Caco-2 (cell line): ENCODE data around the gene HK2. TPM values are rescaled to one million over a fixed set of nuclear protein-coding genes. Genes with fewer than 3 reads are reported as not detected.
A peak's percentile ranks its signal among the peaks of the same experiment; 100 is the strongest.

ENCODE experiments used
- BruUV-seq: library from RNA; stranded (reverse); fragments of 400-500 nt; replicated peaks from 2 replicates; lab custom pipeline; 2021; lab: Mats Ljungman, UMichigan
- CTCF ChIA-PET: fragments of 300-600 bp; sonication (Branson Sonifier 250); formaldehyde crosslinking; loops from one replicate; lab custom pipeline; 2022; ENCODE audit warnings: antibody characterized with exemption; lab: Charles Lee
- POLR2A ChIA-PET: fragments of 300-600 bp; sonication (Branson Sonifier 250); formaldehyde crosslinking; loops from one replicate; lab custom pipeline; 2022; ENCODE audit warnings: antibody characterized with exemption; lab: Charles Lee
- DNase-seq, 2 experiments: peaks; one replicate each; pipeline versions ENCODE4 v3.0.0 to v3.0.0-alpha.2; 2020 to 2022
- H3K27me3 ChIP-seq: replicated peaks from 2 replicates; pipeline ENCODE4 v1.6.0; 2011; ENCODE audit warnings: low read length; ENCODE audit not compliant: control insufficient read depth, insufficient read depth
- H3K36me3 ChIP-seq: 2 replicates; pipeline ENCODE4 v1.5.1; 2011; ENCODE audit warnings: low read length; ENCODE audit not compliant: control insufficient read depth, insufficient read depth
- H3K4me1 ChIP-seq: fragments of 250-450 bp; sonication (Bioruptor Pico); 2 replicates; pipeline ENCODE4 v1.5.1; 2020; ENCODE audit warnings: mild to moderate bottlenecking
- H3K4me3 ChIP-seq: 2 replicates; pipeline ENCODE4 v1.5.1; 2011; ENCODE audit warnings: low read depth, mild to moderate bottlenecking, control low read depth, low read length
- H3K9me3 ChIP-seq: fragments of 250-450 bp; sonication (Bioruptor Pico); 2 replicates; pipeline ENCODE4 v1.5.1; 2020; ENCODE audit warnings: mild to moderate bottlenecking, moderate library complexity
- H3K27ac Mint-ChIP-seq: one replicate; pipeline ENCODE4 v1.8.0; 2022; ENCODE audit warnings: mixed read lengths; ENCODE audit not compliant: unreplicated experiment
- H3K27me3 Mint-ChIP-seq: one replicate; pipeline ENCODE4 v1.8.0; 2022; ENCODE audit warnings: mixed read lengths; ENCODE audit not compliant: insufficient read depth, unreplicated experiment
- H3K36me3 Mint-ChIP-seq: one replicate; pipeline ENCODE4 v1.8.0; 2022; ENCODE audit warnings: mild to moderate bottlenecking, mixed read lengths; ENCODE audit not compliant: insufficient read depth, unreplicated experiment
- H3K4me1 Mint-ChIP-seq: one replicate; pipeline ENCODE4 v1.8.0; 2022; ENCODE audit warnings: low read depth, mixed read lengths; ENCODE audit not compliant: unreplicated experiment
- H3K4me3 Mint-ChIP-seq: one replicate; pipeline ENCODE4 v1.8.0; 2022; ENCODE audit warnings: mild to moderate bottlenecking, moderate library complexity, mixed read lengths; ENCODE audit not compliant: unreplicated experiment
- H3K9me3 Mint-ChIP-seq: one replicate; pipeline ENCODE4 v1.8.0; 2022; ENCODE audit warnings: mixed read lengths; ENCODE audit not compliant: unreplicated experiment
- intact Hi-C: fragments of 100-400 bp; cut with micrococcal nuclease; formaldehyde crosslinking; loops from one replicate; pipeline ENCODE4 v1.10.0; 2022; ENCODE audit not compliant: unreplicated experiment
- total RNA-seq: library from RNA; stranded (reverse); gene quantifications from 2 replicates; pipeline ENCODE4 v1.2.3, GENCODE V29; 2022
- TF ChIP-seq, protein P1 (sequence below), 2 experiments: fragments of 200-600 bp in 1 of 2; IDR thresholded peaks; 1 replicate in 1 of 2; 2 replicates in 1 of 2; pipeline versions ENCODE4 v1.5.1 to v1.8.0; 2011 to 2022; ENCODE audit warnings: antibody characterized with exemption in 1 of 2, control low read depth in 1 of 2, inconsistent platforms in 1 of 2, low read depth in 1 of 2, low read length in 1 of 2, mild to moderate bottlenecking in 1 of 2, moderate library complexity in 1 of 2; ENCODE audit not compliant: insufficient read depth in 1 of 2, severe bottlenecking in 1 of 2, unreplicated experiment in 1 of 2

Gene HK2
- total RNA-seq, 1 experiment from 2014 or later = 19.9 TPM

DNA sequence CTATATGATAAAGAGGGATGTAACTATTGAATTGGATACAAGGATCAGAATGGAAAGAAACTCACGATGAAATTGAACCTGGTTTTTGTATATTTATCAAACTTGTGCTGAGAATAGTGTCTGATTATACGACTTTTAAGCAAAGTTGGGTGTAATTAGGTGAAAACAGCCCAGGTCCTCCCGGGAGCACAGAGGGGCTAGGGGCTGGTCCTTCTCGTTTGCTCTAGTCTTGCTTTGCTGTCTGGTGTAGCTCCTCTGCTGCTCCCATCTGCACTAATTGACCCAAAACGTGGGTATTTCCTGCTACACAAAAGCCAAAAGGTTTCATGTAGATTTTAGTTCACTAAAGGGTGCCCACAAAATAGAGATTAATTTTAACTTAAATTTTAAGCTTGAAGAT, 58.7 kb downstream of the HK2 start:
- Histone ChIP-seq H3K36me3 (no peaks in the 10 kb centered on the region; the same call in 1 of the 2 replicates), H3K4me3 (no peak overlapping the region), H3K27me3 (no peaks in the 10 kb centered on the region), H3K9me3 (peaks cover 2% of the 10 kb centered on the region), H3K4me1 (no peaks in the 10 kb centered on the region)
- ChIA-PET CTCF (no interaction called here), POLR2A (no interaction called here)
- TF ChIP-seq, protein P1, sequence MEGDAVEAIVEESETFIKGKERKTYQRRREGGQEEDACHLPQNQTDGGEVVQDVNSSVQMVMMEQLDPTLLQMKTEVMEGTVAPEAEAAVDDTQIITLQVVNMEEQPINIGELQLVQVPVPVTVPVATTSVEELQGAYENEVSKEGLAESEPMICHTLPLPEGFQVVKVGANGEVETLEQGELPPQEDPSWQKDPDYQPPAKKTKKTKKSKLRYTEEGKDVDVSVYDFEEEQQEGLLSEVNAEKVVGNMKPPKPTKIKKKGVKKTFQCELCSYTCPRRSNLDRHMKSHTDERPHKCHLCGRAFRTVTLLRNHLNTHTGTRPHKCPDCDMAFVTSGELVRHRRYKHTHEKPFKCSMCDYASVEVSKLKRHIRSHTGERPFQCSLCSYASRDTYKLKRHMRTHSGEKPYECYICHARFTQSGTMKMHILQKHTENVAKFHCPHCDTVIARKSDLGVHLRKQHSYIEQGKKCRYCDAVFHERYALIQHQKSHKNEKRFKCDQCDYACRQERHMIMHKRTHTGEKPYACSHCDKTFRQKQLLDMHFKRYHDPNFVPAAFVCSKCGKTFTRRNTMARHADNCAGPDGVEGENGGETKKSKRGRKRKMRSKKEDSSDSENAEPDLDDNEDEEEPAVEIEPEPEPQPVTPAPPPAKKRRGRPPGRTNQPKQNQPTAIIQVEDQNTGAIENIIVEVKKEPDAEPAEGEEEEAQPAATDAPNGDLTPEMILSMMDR (IDR thresholded peaks at IDR 0.05; ENCODE audit: insufficient read depth in 1 of 2, low read depth in 1 of 2, low read length in 1 of 2, severe bottlenecking in 1 of 2, unreplicated experiment in 1 of 2) = no peak
- DNase-seq = no peak
- peaks cover 6% of the 10 kb centered on the region for H3K36me3 Mint-ChIP-seq
- H3K27ac Mint-ChIP-seq = no peak overlapping the region
- no peaks in the 10 kb centered on the region for H3K9me3 Mint-ChIP-seq
- BruUV-seq = TSS peak; percentile 52
- H3K4me1 Mint-ChIP-seq = no peaks in the 10 kb centered on the region
- intact Hi-C loops = no loop called here
- no peaks in the 10 kb centered on the region for H3K27me3 Mint-ChIP-seq
- H3K4me3 Mint-ChIP-seq = no peak overlapping the region

GRCh38 chr2:74893332-74893731, 59.4 kb downstream of the HK2 start:
- TF ChIP-seq, protein P1 (IDR thresholded peaks at IDR 0.05; ENCODE audit: insufficient read depth in 1 of 2, low read depth in 1 of 2, low read length in 1 of 2, severe bottlenecking in 1 of 2, unreplicated experiment in 1 of 2) = no peak
- Histone ChIP-seq H3K27me3 (no peaks in the 10 kb centered on the region), H3K36me3 (no peaks in the 10 kb centered on the region; the same call in 1 of the 2 replicates), H3K9me3 (peaks cover 3% of the 10 kb centered on the region), H3K4me1 (no peaks in the 10 kb centered on the region), H3K4me3 (no peak overlapping the region)
- POLR2A ChIA-PET = no interaction called here
- intact Hi-C loops = no loop called here
- Mint-ChIP-seq H3K27me3 (no peaks in the 10 kb centered on the region), H3K36me3 (peaks cover 6% of the 10 kb centered on the region), H3K27ac (no peak overlapping the region), H3K9me3 (no peaks in the 10 kb centered on the region), H3K4me1 (no peaks in the 10 kb centered on the region), H3K4me3 (no peak overlapping the region)
- no TSS peak for BruUV-seq
- CTCF ChIA-PET = no interaction called here
- no peak for DNase-seq

- H3K36me3 Mint-ChIP-seq = peaks cover 6% of the 10 kb centered on the region
- peaks cover 3% of the 10 kb centered on the region for H3K9me3 ChIP-seq
- no peaks in the 10 kb centered on the region for H3K4me1 ChIP-seq
- no TSS peak for BruUV-seq
- ChIA-PET POLR2A (no interaction called here), CTCF (no interaction called here)
- H3K4me3 ChIP-seq = no peak overlapping the region
- no peak overlapping the region for H3K27ac Mint-ChIP-seq
- no peaks in the 10 kb centered on the region for H3K4me1 Mint-ChIP-seq
- intact Hi-C loops = no loop called here
- no peak for DNase-seq
- H3K27me3 Mint-ChIP-seq = no peaks in the 10 kb centered on the region
- H3K4me3 Mint-ChIP-seq = no peak overlapping the region
- no peaks in the 10 kb centered on the region for H3K9me3 Mint-ChIP-seq
- H3K27me3 ChIP-seq = no peaks in the 10 kb centered on the region
- H3K36me3 ChIP-seq = no peaks in the 10 kb centered on the region; the same call in 1 of the 2 replicates
- TF ChIP-seq, protein P1 (IDR thresholded peaks at IDR 0.05; ENCODE audit: insufficient read depth in 1 of 2, low read depth in 1 of 2, low read length in 1 of 2, severe bottlenecking in 1 of 2, unreplicated experiment in 1 of 2) = no peak
Observed at GRCh38 chr2:74894272-74894981, 60.5 kb downstream of the HK2 start.
